HG03196 (cell line): ENCODE measurements around the gene HOXB13.

Experiments
- ATAC-seq: cut with Tn5 transposase; IDR thresholded peaks from one replicate; pipeline ENCODE4 v1.9.1; 2021; ENCODE audit not compliant: unreplicated experiment

HOXB13 gene

DNA sequence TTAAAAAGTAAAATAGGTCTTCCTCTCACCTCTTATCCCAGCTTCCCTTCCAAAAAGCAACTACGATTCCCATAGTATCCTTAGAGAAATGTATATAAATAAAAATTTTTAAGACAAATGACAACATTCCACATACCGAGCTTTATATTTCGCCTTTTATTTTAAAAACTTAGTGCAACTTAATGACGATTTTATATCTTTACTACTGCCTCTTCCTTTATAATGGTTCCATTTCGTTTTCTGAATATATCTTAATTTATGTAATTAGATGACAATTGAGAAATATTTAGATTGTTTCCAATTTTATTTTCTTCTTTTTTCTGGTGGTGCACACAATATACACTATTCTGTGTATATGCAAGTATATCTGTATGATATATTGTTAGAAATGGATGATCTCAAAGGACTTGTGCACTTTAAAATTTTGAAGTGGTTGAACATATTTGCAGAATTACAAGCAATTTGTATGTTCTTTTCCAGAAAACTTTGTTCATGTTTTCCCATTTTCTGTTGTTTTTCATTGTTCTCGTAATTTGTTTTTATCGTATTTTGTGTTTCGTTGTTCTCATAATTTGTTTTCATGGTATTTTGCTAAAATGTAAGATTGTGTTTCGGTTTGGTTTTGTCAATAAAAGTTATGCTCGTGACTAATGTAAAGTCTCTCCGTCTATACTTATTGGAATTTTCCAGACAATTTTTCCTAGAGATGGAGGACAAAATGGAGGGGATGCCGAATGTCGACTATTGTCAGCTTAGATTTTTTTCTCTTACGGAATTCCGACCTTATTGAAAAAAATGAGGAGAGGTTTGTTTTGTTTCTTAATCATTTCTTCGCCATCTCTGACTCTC lies 20.4 kb upstream of the HOXB13 start:
- ATAC-seq = no peak

DNA sequence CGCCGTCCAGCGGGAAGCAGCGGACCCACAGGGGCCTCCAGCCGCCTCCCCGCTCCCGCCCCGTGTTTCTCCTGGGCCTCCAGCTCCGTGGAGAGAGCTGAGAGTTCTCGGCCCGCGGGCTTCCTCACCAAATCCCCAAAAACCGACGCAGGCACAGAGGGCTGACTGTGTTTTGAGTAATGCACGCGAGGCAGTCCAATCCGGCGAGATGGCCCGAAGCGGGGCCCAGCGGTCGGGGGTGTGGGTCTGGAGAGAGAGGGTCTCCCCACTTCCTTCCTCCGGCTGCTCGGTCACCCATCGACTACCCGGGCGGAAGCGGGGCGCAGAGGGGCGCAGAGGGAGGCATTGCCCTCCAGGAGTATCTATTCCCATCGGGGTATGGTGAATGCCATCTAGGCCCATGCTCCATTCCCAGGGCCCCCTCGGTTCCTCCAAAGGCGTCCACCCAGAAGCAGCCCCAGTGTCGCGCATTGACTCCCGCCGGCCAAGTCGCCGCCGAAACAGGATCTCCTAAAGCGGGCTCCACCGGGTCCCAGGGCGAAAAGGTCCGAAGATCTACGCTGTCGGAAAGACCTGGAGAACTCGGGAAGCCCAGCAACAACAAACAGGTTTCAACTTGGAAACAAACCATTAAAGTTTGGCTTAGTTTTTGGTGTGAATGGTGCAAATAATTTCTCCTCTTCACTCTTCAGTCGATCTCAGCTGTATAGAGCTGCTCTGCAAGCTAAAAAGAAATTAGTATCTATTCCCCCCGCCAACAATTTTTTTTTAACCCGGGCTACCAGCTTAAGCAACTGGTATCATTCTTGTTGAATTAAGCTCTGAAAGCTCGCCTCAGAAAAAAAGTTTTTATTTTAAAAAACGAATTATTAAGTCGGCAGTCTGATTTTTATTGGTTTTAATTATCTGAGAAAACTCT lies 19.2 kb upstream of the HOXB13 start:
- no peak for ATAC-seq

GRCh38 chr17:48746916-48747444 lies 18.4 kb upstream of the HOXB13 start:
- no peak for ATAC-seq

DNA sequence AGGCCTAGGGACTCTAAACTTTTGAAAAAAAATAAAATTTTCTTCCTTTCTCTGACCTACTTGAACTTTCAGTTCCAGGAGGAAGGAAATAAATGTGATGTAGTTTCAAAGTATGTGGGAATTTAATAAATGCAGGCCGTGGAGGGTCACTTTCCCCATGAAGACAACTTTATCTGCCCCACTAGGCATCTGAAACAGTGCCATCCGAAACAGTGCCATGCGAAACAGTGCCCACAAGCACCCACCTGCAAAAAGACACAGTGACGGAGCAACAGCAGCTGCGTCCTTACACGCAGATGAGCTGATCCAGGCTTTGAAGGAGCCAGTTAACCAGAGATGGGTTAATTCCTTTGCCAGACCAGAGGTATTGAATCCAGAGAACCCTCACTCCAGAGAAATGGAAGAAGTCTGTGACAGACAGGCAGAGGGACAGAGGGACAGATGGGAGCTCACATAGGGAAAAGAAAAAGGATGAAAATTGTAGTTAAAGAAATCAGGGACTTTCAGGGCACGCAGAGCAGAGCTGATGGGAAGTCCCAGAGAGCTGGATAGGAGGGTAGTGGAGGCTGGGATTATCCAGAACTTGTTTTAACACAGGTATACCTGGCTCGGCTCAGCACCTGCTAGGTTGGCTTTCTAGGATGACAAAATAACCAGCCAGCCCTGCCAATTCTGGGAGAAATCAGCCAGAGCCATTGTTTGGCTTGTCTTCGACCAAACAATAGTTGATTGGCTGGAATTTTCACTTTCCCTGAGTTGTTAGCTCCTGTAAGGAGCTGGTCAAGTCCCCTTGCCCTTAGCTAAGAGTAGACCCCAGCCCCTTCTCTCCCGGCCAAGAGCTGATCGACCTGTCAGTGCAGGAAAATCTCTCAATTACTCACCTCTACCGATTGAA lies 17.1 kb upstream of the HOXB13 start:
- ATAC-seq = no peak

GRCh38 chr17:48740537-48740936 lies 12.0 kb upstream of the HOXB13 start:
- ATAC-seq = no peak

GRCh38 chr17:48738803-48739526 lies 10.4 kb upstream of the HOXB13 start:
- no peak for ATAC-seq

DNA sequence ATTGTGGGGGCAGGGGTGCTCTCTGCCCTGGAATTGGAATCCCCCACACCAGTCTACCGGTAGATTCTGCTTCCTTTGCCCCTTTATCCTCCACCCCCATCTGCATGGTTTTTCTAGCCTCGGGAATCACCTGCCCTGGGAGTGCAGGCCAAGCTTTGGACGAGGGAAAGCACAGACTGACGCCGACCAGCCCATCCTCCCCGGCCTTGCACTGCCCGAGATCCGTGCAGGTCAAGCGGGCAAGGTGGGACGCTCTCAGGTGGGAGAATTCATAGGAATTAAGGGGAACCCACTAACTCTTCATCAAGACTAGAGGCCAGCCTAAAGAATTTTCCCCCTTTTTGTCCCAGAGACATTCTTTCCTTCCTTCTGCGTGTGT lies 9.9 kb upstream of the HOXB13 start:
- no peak for ATAC-seq

- no peak for ATAC-seq
Measured at GRCh38 chr17:48737330-48738043, 8.9 kb upstream of the HOXB13 start.

DNA sequence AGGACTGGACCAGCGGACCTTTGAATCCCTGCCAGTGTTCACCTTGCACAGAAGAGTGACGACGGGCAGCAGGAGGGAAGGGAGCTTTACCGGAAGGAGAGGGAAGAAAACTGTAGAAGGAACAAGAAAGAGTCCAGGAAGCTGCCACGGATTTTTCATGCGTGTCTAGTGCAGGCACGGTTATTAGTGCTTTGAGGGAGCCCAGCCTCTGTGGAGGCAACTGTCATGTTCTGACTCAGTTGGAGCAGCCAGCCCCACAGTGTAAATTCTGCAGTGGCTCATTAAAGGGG lies 6.5 kb upstream of the HOXB13 start:
- ATAC-seq = no peak

- no peak for ATAC-seq
Measured at GRCh38 chr17:48734333-48735061, 5.9 kb upstream of the HOXB13 start.

DNA sequence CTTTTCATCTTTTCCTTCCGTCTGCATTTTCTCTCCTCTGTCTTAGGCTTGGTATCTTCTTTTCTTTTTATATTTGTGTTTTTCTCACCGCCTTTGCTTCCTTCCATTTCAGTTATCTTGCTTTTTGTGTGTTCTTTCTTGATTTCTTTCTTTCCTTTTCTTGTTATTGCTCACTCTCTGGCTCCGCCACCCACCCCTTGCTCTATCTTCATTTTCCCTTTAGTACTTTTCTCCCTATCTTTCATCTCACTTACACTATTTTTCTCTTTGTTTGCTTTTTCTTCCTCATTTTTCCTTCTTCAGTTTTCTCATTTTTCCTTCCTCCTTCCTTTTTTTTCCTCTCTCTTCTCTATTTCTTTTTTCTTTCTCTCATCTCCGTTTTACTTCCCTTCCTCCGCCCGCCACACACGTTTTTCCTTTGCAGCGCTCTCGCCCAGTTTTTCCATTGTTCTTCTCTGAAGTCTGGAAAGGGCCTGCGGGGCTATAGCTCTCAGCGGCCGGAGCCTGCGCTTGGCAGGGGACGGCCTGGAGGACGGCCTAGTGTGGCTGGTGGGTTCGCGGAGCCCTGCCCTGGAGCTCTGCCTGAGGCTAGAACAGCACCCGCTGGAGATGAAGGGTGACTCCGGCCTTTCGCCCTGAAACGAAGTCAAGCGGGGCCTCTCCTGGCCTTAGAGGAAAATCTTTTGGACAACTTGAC lies 5.2 kb upstream of the HOXB13 start:
- ATAC-seq = no peak

DNA sequence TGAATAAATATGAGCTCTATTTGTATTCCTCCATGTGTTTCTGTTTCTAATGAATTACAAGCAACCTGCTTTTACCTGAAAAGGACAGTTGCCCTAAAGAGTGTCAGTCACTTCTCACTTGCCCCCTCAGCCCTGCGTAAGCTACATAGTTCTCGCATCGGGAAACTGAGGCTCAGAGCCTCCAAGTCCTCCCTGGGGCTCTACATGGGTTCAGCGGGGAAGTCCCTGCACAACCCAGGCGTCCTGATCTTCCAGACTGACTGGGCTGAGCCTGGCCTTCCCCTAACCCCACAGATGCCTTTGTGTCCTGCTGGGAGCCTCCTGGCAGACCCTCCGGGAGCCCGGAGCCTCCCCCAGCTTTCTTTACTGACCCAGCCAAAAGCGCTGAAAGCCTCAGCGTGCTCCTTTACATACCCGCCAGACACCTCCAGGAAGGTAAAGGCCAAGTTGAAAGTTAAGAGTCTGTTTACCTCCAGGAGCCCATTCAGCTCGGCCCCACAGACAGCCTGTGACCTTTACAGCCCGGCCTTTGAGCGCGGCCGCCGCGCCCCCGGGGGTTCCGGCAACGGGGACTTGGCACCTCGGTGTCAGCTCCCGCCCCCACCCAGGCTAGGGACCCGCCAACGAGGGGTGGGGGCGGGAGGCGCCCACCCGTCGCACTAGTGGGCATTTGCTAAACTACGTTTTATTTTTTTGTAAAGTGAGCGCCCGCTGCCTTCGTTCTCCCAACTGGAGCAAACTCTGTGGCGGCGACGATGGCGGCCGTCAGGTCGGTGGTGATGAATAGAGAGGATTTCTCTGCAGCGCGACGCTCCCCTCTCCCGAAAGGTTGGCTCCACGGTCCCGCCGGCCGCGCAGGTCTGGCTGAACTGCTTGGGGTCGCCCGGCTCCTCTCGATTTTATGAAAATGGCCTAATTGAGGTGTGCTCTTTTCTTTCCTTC lies 4.4 kb upstream of the HOXB13 start:
- ATAC-seq = no peak

DNA sequence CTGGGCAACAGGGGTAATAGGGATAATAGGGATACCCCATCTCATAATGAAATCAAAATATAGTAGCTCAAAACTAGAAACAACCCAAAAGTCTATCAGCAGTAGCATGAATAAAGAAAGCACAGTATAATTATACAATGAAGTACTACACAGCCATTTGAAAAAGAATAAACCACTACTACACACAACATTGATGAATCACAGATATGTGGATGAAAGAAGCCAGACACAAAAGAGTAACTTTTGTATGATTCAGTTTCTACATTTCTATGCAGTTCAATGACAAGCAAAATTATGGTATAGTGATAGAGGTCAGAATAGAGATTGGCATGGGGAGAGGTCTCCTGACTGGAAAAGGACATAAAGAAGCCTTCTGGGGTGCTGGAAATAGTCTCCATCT lies 2.8 kb upstream of the HOXB13 start:
- no peak for ATAC-seq

DNA sequence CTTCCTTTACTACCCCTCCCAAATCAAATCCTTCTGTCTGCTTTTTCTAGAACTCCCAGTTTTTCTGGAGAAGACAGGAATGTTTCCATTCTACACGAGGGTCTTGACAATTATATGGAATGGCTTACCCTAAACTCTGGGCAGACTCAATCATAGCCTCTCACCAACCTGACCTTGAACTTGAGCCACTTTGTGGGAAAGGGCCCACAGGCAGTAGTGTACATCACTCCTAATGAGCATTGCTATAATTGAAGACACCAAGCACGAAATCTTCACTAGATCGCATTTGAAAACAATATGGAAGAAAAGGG lies 1.6 kb upstream of the HOXB13 start:
- no peak for ATAC-seq

DNA sequence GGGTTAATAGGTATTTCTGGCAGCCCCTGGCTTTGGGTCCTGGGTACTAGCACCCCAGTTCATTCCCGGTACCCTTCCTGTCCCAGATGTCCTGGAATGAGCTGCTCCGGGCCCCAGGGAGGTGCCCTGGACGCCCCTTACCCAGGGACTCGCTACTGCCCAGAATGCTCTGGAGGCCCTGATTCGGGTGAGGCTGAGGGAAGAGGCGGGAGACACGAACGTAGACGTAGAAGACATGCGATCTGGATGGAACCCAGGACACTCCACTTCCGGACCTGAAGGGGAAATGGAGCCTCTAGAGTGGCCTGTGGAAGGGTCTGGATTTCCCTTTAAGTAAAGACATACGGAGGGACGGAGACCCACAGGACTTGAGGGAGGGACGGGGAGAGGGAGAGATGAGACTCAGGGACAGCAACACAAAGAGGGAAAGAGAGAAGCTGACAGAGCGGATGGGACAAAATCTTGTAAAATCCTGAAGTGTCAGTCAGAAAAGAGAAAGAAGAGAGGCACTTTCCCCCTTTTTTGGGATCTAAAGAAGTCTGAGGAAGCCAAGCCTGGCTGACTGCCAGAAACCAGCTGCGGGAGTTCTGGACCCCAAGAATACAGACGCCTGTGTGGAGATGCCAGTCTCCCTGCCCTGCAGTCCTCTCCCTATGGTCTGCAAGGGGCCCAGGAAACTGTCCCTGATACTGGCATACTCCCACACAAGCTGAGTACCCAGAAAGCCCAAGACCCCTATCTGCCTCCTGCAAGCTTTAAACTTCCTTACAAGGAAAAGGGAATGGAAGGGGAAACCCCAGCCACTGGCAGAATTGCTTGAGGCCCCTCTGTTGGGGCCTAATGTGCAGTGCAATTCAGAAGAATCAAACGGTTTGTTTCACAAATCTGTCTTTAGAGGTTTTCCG lies 1.0 kb upstream of the HOXB13 start:
- ATAC-seq = no peak

DNA sequence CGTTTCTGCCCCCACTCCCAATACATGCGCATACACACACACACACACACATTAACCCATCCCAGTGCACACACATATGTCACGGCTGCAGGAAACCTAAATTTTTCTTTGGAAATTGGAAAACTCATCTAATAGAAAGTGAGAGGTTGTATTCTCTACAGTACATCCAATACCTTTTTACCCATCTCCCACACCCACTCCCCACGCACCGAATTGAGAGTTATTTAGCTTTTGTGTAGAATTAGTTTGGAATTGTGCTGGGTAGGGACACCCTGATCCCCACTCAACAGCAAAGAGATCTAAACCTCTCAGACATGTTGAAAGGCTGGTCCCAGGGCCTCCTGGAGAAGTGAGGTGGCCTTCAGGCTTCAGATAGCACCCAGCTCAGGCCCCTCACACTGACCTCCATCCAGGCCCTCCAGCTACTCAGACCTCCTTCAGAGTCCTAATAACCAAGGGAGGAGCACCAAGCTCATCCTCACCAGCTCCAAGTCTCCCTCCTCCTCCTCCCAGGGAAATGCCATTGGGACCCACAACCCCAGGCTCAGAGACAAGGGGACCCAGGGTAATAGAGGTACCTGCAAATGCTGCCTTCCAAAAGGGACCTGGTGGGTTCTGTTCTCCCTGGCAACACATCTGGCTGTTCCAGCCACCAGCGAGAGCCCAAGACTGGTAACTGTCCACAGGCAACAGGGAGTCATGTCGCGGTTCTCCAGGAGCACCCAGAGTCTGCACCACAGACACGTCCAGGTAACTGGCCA lies 955 bp downstream of the HOXB13 start:
- ATAC-seq = no peak
